Mucosa of descending colon (tissue), 3 donors: ENCODE results near the gene POU2AF1. TPM values are rescaled to one million over a fixed set of nuclear protein-coding genes. Genes with fewer than 3 reads are reported as not detected.
"Not testable (repeated sequence)": the region's sequence is repeated elsewhere in the genome, so short reads cannot be mapped to it uniquely, and the experiment has no call there.

Experiments
- ATAC-seq: fragments of 200-7000 bp; cut with Tn5 transposase; one replicate; pipeline ENCODE4 v1.9.1; 2020; ENCODE audit warnings: mild to moderate bottlenecking, moderate library complexity
- DNase-seq, 3 donors: peaks; one replicate each; pipeline ENCODE4 v3.0.0-alpha.2; 2020
- H3K36me3 ChIP-seq: fragments of 200-600 bp; one replicate; pipeline ENCODE4 v1.8.0; 2021; ENCODE audit warnings: low read depth, mild to moderate bottlenecking
- H3K4me1 ChIP-seq: fragments of 200-600 bp; one replicate; pipeline ENCODE4 v1.8.0; 2021; ENCODE audit warnings: low read depth, mild to moderate bottlenecking
- H3K4me3 ChIP-seq: fragments of 200-600 bp; one replicate; pipeline ENCODE4 v1.8.0; 2021; ENCODE audit warnings: mild to moderate bottlenecking
- H3K9me3 ChIP-seq: fragments of 200-600 bp; one replicate; pipeline ENCODE4 v1.8.0; 2021; ENCODE audit warnings: mild to moderate bottlenecking
- CTCF ChIP-seq: fragments of 200-600 bp; IDR thresholded peaks from one replicate; pipeline ENCODE4 v1.8.0; 2022; ENCODE audit warnings: antibody characterized with exemption, mild to moderate bottlenecking
- intact Hi-C, 2 donors: fragments of 100-400 bp; cut with DNase I in 1 of 2; cut with micrococcal nuclease in 1 of 2; formaldehyde crosslinking; loops; one replicate each; pipeline versions ENCODE4 v1.11.0 to v1.11.1; 2022; cut with DNase I, micrococcal nuclease
- total RNA-seq, 3 donors: library from RNA; stranded (reverse); fragmentation: NEBNext Ultra II Directional in 2 of 3; extraction: Animal tissue kit (Norgen Biotek cat#: 25700) in 2 of 3; gene quantifications; one replicate each; pipeline versions ENCODE4 v1.2.1 to v1.2.4, GENCODE V29; 2021 to 2023
- donor health status: DM: no; HTN: no; CAD: no; lungs with moderate emphysema.
- donor health status: DM: no; HTN: no; CAD: no.
- donor health status: DM: no; HTN: yes; CAD: no.

The POU2AF1 gene
- total RNA-seq, 3 donors from 2014 or later, result 2.8 to 9.3 (median 5.4) TPM

GRCh38 chr11:111403051-111403726 is 24.1 kb upstream of the POU2AF1 start:
- ATAC-seq (no peak), DNase-seq (no peak)
- Histone ChIP-seq H3K36me3 (no peaks in the 10 kb centered on the region), H3K4me1 (no peaks in the 10 kb centered on the region), H3K4me3 (no peak overlapping the region), H3K9me3 (no peaks in the 10 kb centered on the region)
- no peak for TF ChIP-seq CTCF
- intact Hi-C loops, result no loop called here

- DNase-seq (no peak), ATAC-seq (no peak)
- no peak for TF ChIP-seq CTCF
- intact Hi-C loops, result no loop called here
- no peaks in the 10 kb centered on the region for H3K36me3 ChIP-seq
- H3K4me3 ChIP-seq, result no peak overlapping the region
- no peaks in the 10 kb centered on the region for H3K9me3 ChIP-seq
- H3K4me1 ChIP-seq, result no peaks in the 10 kb centered on the region
These were observed 23.3 kb upstream of the POU2AF1 start for GRCh38 chr11:111402411-111402810.

DNA sequence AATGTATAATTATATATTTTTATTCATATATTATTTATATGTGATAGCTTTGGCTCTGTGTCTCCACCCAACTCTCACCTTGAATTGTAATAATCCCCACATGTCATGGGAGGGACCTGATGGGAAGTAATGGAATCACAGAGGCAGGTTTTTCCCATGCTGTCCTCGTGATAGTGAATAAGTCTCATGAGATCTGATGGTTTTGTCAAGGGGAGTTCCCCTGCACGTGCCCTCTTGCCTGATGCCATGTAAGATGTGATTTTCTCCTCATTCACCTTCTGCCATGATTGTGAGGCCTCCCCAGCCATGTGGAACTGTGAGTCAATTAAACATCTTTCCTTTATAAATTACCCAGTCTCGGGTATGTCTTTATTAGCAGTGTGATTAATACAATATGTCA is 22.9 kb upstream of the POU2AF1 start:
- H3K36me3 ChIP-seq, H3K4me1 ChIP-seq, H3K4me3 ChIP-seq, intact Hi-C loops, DNase-seq, H3K9me3 ChIP-seq, ATAC-seq: not testable (repeated sequence)

DNA sequence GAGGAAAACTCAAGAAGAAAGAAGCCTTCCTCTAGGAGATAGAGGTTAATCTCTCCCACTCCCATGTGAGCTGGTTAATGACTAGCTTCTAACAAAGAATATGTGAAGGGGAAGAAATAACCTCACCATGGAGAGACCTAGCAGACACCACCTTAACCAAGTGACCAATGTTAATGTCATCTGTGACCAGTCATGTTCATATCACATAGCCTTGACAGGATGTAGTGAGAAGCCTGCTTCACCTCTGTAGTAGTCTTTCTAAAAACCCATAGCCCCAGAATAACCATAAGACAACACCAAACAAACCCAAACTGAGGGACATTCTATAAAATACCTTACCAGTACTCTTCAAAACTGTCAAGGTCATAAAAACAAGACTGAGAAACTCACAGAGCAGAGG is 21.5 kb upstream of the POU2AF1 start:
- intact Hi-C loops, result no loop called here
- no peaks in the 10 kb centered on the region for H3K36me3 ChIP-seq
- ATAC-seq, result no peak
- no peaks in the 10 kb centered on the region for H3K4me1 ChIP-seq
- no peak for TF ChIP-seq CTCF
- H3K9me3 ChIP-seq, result no peaks in the 10 kb centered on the region
- H3K4me3 ChIP-seq, result no peak overlapping the region
- no peak for DNase-seq

GRCh38 chr11:111399187-111400031 is 20.3 kb upstream of the POU2AF1 start:
- Histone ChIP-seq H3K9me3 (no peaks in the 10 kb centered on the region), H3K4me3 (no peak overlapping the region), H3K4me1 (no peaks in the 10 kb centered on the region), H3K36me3 (no peaks in the 10 kb centered on the region)
- no peak for DNase-seq
- ATAC-seq, result no peak
- no peak for TF ChIP-seq CTCF
- intact Hi-C loops, result no loop called here

GRCh38 chr11:111397034-111397433 is 18.0 kb upstream of the POU2AF1 start:
- no peaks in the 10 kb centered on the region for H3K9me3 ChIP-seq
- TF ChIP-seq CTCF, result no peak
- no peaks in the 10 kb centered on the region for H3K36me3 ChIP-seq
- no peak for ATAC-seq
- no peak for DNase-seq
- no peaks in the 10 kb centered on the region for H3K4me1 ChIP-seq
- no peak overlapping the region for H3K4me3 ChIP-seq
- intact Hi-C loops, result no loop called here
